ENCODE results near the gene DCTD. TPM values are rescaled to one million over a fixed set of nuclear protein-coding genes. Genes with fewer than 3 reads are reported as not detected.

Gene DCTD
- total RNA-seq: 100 to 1,000 TPM in 1 of 2 donors, 10 to 100 TPM in 1; 90.6 to 109 TPM

- DNase-seq (ENCODE audit: low spot score in 2 of 2): peak; percentile 79 to 82
- H3K27ac Mint-ChIP-seq: peak within 1 kb of the TSS; percentile 87 to 98
Measured at GRCh38 chr4:182917182-182918043, at the start of gene DCTD. TSS of gene DCTD (minus strand) at chr4:182917386. CDS start at chr4:182915568, 1,818 bp downstream.

GRCh38 chr4:182960746-182961145 lies 43.6 kb upstream of the DCTD start:
- ATAC-seq: no peak
- Mint-ChIP-seq H3K36me3 (no peaks in the 10 kb centered on the region), H3K9me3 (peaks cover 4 to 5% of the 10 kb centered on the region in 2 donors), H3K27ac (no peak overlapping the region)
- DNase-seq (ENCODE audit: low spot score in 2 of 2): no peak

More at GRCh38 chr4:182917182-182918043, at the start of gene DCTD:
- Mint-ChIP-seq H3K36me3 (peaks cover 26 to 42% of the 10 kb centered on the region in 2 donors), H3K9me3 (no peaks in the 10 kb centered on the region)
- ATAC-seq: peak; percentile 73 to 78

GRCh38 chr4:182960228-182960627 lies 43.0 kb upstream of the DCTD start:
- DNase-seq (ENCODE audit: low spot score in 2 of 2) (no peak), ATAC-seq (no peak)
- peaks cover 4 to 5% of the 10 kb centered on the region in 2 donors for H3K9me3 Mint-ChIP-seq
- H3K27ac Mint-ChIP-seq: no peak overlapping the region
- H3K36me3 Mint-ChIP-seq: no peaks in the 10 kb centered on the region

- Mint-ChIP-seq H3K27ac (no peak overlapping the region), H3K9me3 (peaks cover 4 to 5% of the 10 kb centered on the region in 2 donors), H3K36me3 (no peaks in the 10 kb centered on the region)
- no peak for DNase-seq (ENCODE audit: low spot score in 2 of 2)
- no peak for ATAC-seq
Measured at GRCh38 chr4:182955411-182955810, 38.2 kb upstream of the DCTD start.

GRCh38 chr4:182944484-182945213 lies 27.5 kb upstream of the DCTD start:
- ATAC-seq (no peak), DNase-seq (ENCODE audit: low spot score in 2 of 2) (no peak)
- Mint-ChIP-seq H3K9me3 (no peaks in the 10 kb centered on the region), H3K36me3 (no peaks in the 10 kb centered on the region), H3K27ac (no peak overlapping the region)

- ATAC-seq (no peak), DNase-seq (ENCODE audit: low spot score in 2 of 2) (no peak)
- Mint-ChIP-seq H3K27ac (no peak overlapping the region), H3K9me3 (no peaks in the 10 kb centered on the region), H3K36me3 (no peaks in the 10 kb centered on the region)
Measured at GRCh38 chr4:182939680-182940079, 22.5 kb upstream of the DCTD start.

- DNase-seq (ENCODE audit: low spot score in 2 of 2) (peak in 1 of 2 donors; percentile 75), ATAC-seq (peak; percentile 99 to 100)
- Mint-ChIP-seq H3K27ac (no peak overlapping the region), H3K9me3 (no peaks in the 10 kb centered on the region), H3K36me3 (no peaks in the 10 kb centered on the region)
Measured at GRCh38 chr4:182938205-182938645, 21.0 kb upstream of the DCTD start.

- H3K27ac Mint-ChIP-seq: no peak overlapping the region
- ATAC-seq: peak; percentile 8 to 50
- no peaks in the 10 kb centered on the region for H3K9me3 Mint-ChIP-seq
- DNase-seq (ENCODE audit: low spot score in 2 of 2): no peak
- H3K36me3 Mint-ChIP-seq: no peaks in the 10 kb centered on the region
Measured at GRCh38 chr4:182937268-182938204, 20.4 kb upstream of the DCTD start.

GRCh38 chr4:182932651-182933050 lies 15.5 kb upstream of the DCTD start:
- Mint-ChIP-seq H3K27ac (no peak overlapping the region), H3K9me3 (no peaks in the 10 kb centered on the region), H3K36me3 (no peaks in the 10 kb centered on the region)
- ATAC-seq: no peak
- DNase-seq (ENCODE audit: low spot score in 2 of 2): no peak

- ATAC-seq (no peak), DNase-seq (ENCODE audit: low spot score in 2 of 2) (no peak)
- Mint-ChIP-seq H3K36me3 (no peaks in the 10 kb centered on the region), H3K9me3 (no peaks in the 10 kb centered on the region), H3K27ac (no peak overlapping the region)
Measured at GRCh38 chr4:182931691-182932345, 14.6 kb upstream of the DCTD start.

GRCh38 chr4:182930889-182931288 lies 13.7 kb upstream of the DCTD start:
- Mint-ChIP-seq H3K27ac (no peak overlapping the region), H3K36me3 (no peaks in the 10 kb centered on the region), H3K9me3 (no peaks in the 10 kb centered on the region)
- no peak for DNase-seq (ENCODE audit: low spot score in 2 of 2)
- no peak for ATAC-seq

- DNase-seq (ENCODE audit: low spot score in 2 of 2): no peak
- H3K36me3 Mint-ChIP-seq: no peaks in the 10 kb centered on the region
- no peaks in the 10 kb centered on the region for H3K9me3 Mint-ChIP-seq
- H3K27ac Mint-ChIP-seq: no peak overlapping the region
- ATAC-seq: no peak
Measured at GRCh38 chr4:182929296-182929695, 12.1 kb upstream of the DCTD start.

GRCh38 chr4:182928061-182928460 lies 10.9 kb upstream of the DCTD start:
- Mint-ChIP-seq H3K36me3 (no peaks in the 10 kb centered on the region), H3K27ac (no peak overlapping the region), H3K9me3 (no peaks in the 10 kb centered on the region)
- ATAC-seq: no peak
- DNase-seq (ENCODE audit: low spot score in 2 of 2): peak in 1 of 2 donors; percentile 19

GRCh38 chr4:182927505-182927904 lies 10.3 kb upstream of the DCTD start:
- no peaks in the 10 kb centered on the region for H3K9me3 Mint-ChIP-seq
- ATAC-seq: no peak
- no peaks in the 10 kb centered on the region for H3K36me3 Mint-ChIP-seq
- no peak overlapping the region for H3K27ac Mint-ChIP-seq
- DNase-seq (ENCODE audit: low spot score in 2 of 2): no peak

- ATAC-seq: no peak
- no peaks in the 10 kb centered on the region for H3K9me3 Mint-ChIP-seq
- no peak overlapping the region for H3K27ac Mint-ChIP-seq
- H3K36me3 Mint-ChIP-seq: no peaks in the 10 kb centered on the region
- no peak for DNase-seq (ENCODE audit: low spot score in 2 of 2)
Measured at GRCh38 chr4:182925855-182926254, 8.7 kb upstream of the DCTD start.

- no peak overlapping the region for H3K27ac Mint-ChIP-seq
- DNase-seq (ENCODE audit: low spot score in 2 of 2) (peak in 1 of 2 donors; percentile 28), ATAC-seq (peak; percentile 94 to 95)
- H3K36me3 Mint-ChIP-seq: no peaks in the 10 kb centered on the region
- H3K9me3 Mint-ChIP-seq: no peaks in the 10 kb centered on the region
Measured at GRCh38 chr4:182925298-182925757, 8.1 kb upstream of the DCTD start.
